ENCODE results near the gene BSG.

GRCh38 chr19:612941-613340 lies 40.5 kb downstream of the BSG start:
- TF ChIP-seq CTCF (conservative IDR thresholded peaks at IDR 0.05 in 1 of 2, IDR thresholded peaks at IDR 0.05 in 1 of 2; ENCODE audit: extremely low read depth in 1 of 2, insufficient read depth in 1 of 2, low read depth in 1 of 2, low read length in 2 of 2), result no peak
- TF ChIP-seq EZH2 (IDR thresholded peaks at IDR 0.05; ENCODE audit: borderline replicate concordance, low read length), result no peak
